GM12865 (cell line): Measurements from ENCODE around the gene MAPK8IP2.
A peak's percentile ranks its signal among the peaks of the same experiment; 100 is the strongest.
"Not testable (repeated sequence)": the region's sequence is repeated elsewhere in the genome, so short reads cannot be mapped to it uniquely, and the experiment has no call there.

Experiments
- DNase-seq: peaks from one replicate; pipeline ENCODE4 v3.0.0; 2010; ENCODE audit warnings: low read depth
- H3K4me3 ChIP-seq: 2 replicates; pipeline ENCODE4 v1.5.1; 2011; ENCODE audit warnings: mild to moderate bottlenecking, low read depth, low read length, control low read depth
- TF ChIP-seq, protein P1 (sequence below): IDR thresholded peaks from 2 replicates; pipeline ENCODE4 v1.5.1; 2011; ENCODE audit warnings: low read length, control low read depth, low read depth, inconsistent platforms; ENCODE audit not compliant: insufficient read depth; ENCODE audit errors: missing control alignments

Gene MAPK8IP2

DNA sequence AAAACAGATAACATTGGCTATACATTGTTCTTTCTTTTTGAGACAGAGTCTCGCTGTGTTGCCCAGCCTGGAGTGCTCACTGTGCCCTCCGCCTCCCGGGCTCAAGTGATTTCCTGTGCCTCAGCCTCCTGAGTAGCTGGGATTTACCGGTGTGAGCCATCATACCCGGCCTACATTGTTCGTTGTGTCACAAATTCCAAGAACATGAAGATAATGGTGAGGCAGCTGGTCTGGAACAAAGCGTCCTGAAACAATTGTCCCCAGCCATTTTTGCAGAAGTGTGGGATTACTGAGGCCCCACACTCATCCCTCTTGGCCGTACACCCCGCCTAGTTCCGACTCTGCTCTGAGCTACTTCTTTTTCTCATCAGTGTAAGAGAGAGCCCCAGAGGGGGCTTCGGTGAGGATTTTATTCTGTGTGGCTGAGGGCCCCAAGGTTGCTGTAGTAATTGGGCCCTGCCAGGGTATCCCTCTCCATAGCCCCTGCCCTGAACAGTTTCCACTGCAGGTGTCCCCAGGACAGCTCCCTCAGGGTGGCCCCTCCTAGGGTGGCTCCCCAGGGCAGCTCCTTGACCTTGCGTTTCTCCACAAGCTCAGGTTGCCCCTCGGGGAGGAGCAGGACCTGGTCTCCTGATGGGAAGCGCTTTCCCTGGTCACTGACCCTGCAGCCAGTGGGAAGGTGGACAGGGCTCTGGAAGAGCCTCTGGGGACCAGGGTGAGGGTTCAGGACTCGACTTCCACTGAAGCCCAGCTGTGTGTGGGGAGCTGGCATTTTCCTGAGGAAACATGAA is 40.5 kb downstream of the MAPK8IP2 start:
- no peak overlapping the region for H3K4me3 ChIP-seq
- no peak for DNase-seq
- TF ChIP-seq, protein P1, sequence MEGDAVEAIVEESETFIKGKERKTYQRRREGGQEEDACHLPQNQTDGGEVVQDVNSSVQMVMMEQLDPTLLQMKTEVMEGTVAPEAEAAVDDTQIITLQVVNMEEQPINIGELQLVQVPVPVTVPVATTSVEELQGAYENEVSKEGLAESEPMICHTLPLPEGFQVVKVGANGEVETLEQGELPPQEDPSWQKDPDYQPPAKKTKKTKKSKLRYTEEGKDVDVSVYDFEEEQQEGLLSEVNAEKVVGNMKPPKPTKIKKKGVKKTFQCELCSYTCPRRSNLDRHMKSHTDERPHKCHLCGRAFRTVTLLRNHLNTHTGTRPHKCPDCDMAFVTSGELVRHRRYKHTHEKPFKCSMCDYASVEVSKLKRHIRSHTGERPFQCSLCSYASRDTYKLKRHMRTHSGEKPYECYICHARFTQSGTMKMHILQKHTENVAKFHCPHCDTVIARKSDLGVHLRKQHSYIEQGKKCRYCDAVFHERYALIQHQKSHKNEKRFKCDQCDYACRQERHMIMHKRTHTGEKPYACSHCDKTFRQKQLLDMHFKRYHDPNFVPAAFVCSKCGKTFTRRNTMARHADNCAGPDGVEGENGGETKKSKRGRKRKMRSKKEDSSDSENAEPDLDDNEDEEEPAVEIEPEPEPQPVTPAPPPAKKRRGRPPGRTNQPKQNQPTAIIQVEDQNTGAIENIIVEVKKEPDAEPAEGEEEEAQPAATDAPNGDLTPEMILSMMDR: no peak

DNA sequence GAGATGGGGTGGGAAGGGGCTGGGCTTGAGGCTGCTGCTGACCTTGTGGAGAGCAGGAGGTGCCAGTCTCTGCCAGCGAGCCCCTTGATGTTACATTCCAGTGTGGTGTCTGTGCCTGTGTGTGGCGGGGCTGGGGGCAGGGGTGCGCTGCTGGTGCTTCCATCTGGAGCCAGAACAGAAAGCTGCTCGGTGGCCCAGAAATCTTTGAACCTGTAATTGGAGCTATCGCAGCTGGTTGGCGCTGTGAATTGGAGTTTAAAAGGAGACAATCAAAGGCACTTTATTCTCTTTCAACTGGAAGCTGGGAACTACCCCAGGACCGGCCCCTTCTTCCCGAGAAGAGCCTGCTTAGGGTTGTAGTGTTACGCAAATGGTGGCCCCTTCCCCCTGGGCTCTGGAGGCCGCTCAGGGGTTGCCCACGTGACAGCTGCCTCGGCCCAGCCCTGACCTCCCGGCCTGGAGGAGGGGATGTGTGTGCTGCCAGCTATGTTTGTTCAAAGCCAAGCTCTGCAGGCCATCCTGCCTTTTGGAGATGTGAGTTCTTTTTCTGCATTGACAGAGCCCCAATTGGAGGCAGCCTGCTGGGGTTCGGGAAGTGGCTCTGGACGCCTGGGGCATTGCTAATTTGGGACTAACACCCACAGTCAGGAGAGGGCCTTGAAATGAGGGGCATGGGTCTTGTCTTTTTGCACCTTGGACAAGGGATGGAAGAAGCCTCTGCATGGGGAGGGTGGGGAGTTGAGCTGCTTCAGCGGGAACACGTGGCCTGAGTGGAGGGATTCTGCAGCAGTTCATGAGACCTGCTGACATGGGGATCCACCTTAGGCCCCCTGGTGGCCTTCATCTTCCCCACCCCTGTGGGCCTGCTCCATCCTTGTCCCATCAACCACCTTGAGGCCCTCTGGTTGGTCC is 41.4 kb downstream of the MAPK8IP2 start:
- TF ChIP-seq, protein P1: peak; percentile 9
- peak; percentile 13 for DNase-seq
- H3K4me3 ChIP-seq: no peak overlapping the region

GRCh38 chr22:50643021-50643820 is 42.6 kb downstream of the MAPK8IP2 start:
- DNase-seq, H3K4me3 ChIP-seq: not testable (repeated sequence)

GRCh38 chr22:50643821-50644101 is 43.2 kb downstream of the MAPK8IP2 start:
- DNase-seq, H3K4me3 ChIP-seq: not testable (repeated sequence)

- DNase-seq: no peak
- H3K4me3 ChIP-seq: no peak overlapping the region
- TF ChIP-seq, protein P1: no peak
Observed at GRCh38 chr22:50653256-50653655, 52.7 kb downstream of the MAPK8IP2 start.

GRCh38 chr22:50654664-50655063 is 54.1 kb downstream of the MAPK8IP2 start:
- not testable (repeated sequence) for DNase-seq, H3K4me3 ChIP-seq

DNA sequence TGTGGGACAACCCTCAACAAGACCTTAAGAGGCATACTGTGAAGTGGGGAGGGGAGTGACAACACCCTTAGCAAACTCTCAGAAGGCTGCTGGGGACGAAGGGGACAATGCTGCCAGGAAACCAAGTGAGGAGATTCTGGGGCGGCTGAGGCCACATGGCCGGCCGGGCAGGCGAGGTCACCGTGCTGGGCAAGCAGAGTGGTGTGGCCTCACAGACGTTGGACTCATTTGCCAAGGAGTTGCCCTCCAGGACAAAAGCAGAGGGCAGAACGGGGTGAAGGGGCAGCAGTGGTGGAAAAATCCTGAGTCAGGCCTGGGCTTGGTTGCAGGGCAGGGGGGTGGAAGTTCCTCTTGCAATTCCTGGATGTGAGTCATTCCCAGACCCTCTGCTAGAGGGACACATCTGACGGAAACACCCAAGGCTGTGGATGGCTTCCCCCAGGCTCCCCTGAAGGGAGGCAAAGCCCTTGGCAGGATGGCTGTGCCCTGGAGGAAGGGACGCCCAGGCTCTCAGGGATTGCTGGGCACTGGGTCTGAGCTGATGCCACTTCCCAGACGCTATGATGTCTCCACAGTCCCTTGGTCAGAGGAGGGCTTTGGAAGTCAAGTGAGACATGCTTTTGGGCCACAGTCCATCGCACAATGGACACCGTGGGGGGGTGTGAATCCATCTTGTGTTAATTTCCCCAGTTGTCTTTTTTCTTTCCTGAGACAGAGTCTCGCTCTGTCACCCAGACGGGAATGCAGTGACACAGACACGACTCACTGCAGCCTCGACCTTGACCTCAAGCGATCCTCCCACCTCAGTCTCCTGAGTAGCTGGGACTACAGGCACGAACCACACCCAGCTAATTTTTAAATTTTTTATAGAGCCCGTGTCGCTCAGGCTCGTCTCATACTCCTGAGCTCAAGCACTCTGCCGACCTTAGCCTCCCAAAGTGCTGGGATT is 55.8 kb downstream of the MAPK8IP2 start:
- H3K4me3 ChIP-seq: no peak overlapping the region
- DNase-seq: no peak
- TF ChIP-seq, protein P1: no peak
